ENCODE measurements around the gene UPP2. TPM values are rescaled to one million over a fixed set of nuclear protein-coding genes. Genes with fewer than 3 reads are reported as not detected.

UPP2 gene
- total RNA-seq, 1 donor from 2014 or later, result not detected

- DNase-seq (ENCODE audit: low read depth, low spot score), result no peak
These were observed 38.5 kb downstream of the UPP2 start for GRCh38 chr2:158140201-158140600.

GRCh38 chr2:158142165-158142564, 40.5 kb downstream of the UPP2 start:
- DNase-seq (ENCODE audit: low read depth, low spot score), result no peak

- no peak for DNase-seq (ENCODE audit: low read depth, low spot score)
These were observed 41.1 kb downstream of the UPP2 start for GRCh38 chr2:158142568-158143332.

- DNase-seq (ENCODE audit: low read depth, low spot score), result no peak
These were observed 42.2 kb downstream of the UPP2 start for GRCh38 chr2:158143703-158144360.

- no peak for DNase-seq (ENCODE audit: low read depth, low spot score)
These were observed 43.4 kb downstream of the UPP2 start for GRCh38 chr2:158144914-158145625.

- no peak for DNase-seq (ENCODE audit: low read depth, low spot score)
These were observed 51.8 kb downstream of the UPP2 start for GRCh38 chr2:158153270-158154015.

GRCh38 chr2:158154596-158154995, 52.9 kb downstream of the UPP2 start:
- no peak for DNase-seq (ENCODE audit: low read depth, low spot score)

- DNase-seq (ENCODE audit: low read depth, low spot score), result no peak
These were observed 71.0 kb downstream of the UPP2 start for GRCh38 chr2:158172719-158173118.

- DNase-seq (ENCODE audit: low read depth, low spot score), result no peak
These were observed 72.8 kb downstream of the UPP2 start for GRCh38 chr2:158174495-158174894.

- DNase-seq (ENCODE audit: low read depth, low spot score), result no peak
These were observed 73.3 kb downstream of the UPP2 start for GRCh38 chr2:158174956-158175355.

- DNase-seq (ENCODE audit: low read depth, low spot score), result no peak
These were observed 77.0 kb downstream of the UPP2 start for GRCh38 chr2:158178646-158179045.

GRCh38 chr2:158179660-158180059, 78.0 kb downstream of the UPP2 start:
- no peak for DNase-seq (ENCODE audit: low read depth, low spot score)

GRCh38 chr2:158181171-158181570, 79.5 kb downstream of the UPP2 start:
- no peak for DNase-seq (ENCODE audit: low read depth, low spot score)

GRCh38 chr2:158182676-158183295, 81.1 kb downstream of the UPP2 start:
- DNase-seq (ENCODE audit: low read depth, low spot score), result no peak

GRCh38 chr2:158184001-158184400, 82.3 kb downstream of the UPP2 start:
- no peak for DNase-seq (ENCODE audit: low read depth, low spot score)

- no peak for DNase-seq (ENCODE audit: low read depth, low spot score)
These were observed 83.1 kb downstream of the UPP2 start for GRCh38 chr2:158184556-158185343.
